IMR-90 (cell line): ENCODE data around the gene HCFC1. TPM values are rescaled to one million over a fixed set of nuclear protein-coding genes. Genes with fewer than 3 reads are reported as not detected.
A peak's percentile ranks its signal among the peaks of the same experiment; 100 is the strongest.

Experiments
- ATAC-seq: fragments of 200-7000 bp; cut with Tn5 transposase; 2 replicates; pipeline ENCODE4 v1.9.1; 2020; ENCODE audit warnings: low read depth, mild to moderate bottlenecking, moderate library complexity
- BruUV-seq: library from RNA; stranded (reverse); fragments of 400-500 nt; replicated peaks from 2 replicates; lab custom pipeline; 2021; lab: Mats Ljungman, UMichigan
- CTCF ChIA-PET: fragments of 300-600 bp; formaldehyde crosslinking; extraction: SDS; loops from one replicate; lab custom pipeline; 2021; ENCODE audit warnings: antibody characterized with exemption; lab: Yijun Ruan, JAX
- POLR2A ChIA-PET: fragments of 300-600 bp; sonication (Branson Sonifier 250); formaldehyde crosslinking; loops from one replicate; lab custom pipeline; 2022; ENCODE audit warnings: antibody characterized with exemption; ENCODE audit not compliant: unreplicated experiment; lab: Charles Lee
- DNase-seq: peaks from one replicate; pipeline ENCODE4 v3.0.0; 2013
- H2AFZ ChIP-seq: replicated peaks from 2 replicates; pipeline ENCODE3; 2013; ENCODE audit warnings: low read length, mild to moderate bottlenecking; ENCODE audit not compliant: poor library complexity
- H2AK5ac ChIP-seq: 2 replicates; pipeline ENCODE4 v1.6.1; 2013; ENCODE audit warnings: low read depth, low read length, inconsistent platforms
- H2AK9ac ChIP-seq: replicated peaks from 2 replicates; pipeline ENCODE3; 2013; ENCODE audit warnings: mild to moderate bottlenecking, low read depth, low read length, moderate library complexity; ENCODE audit not compliant: poor library complexity
- H2BK120ac ChIP-seq: 2 replicates; pipeline ENCODE4 v1.6.1; 2013; ENCODE audit warnings: low read depth, low read length, inconsistent platforms
- H2BK15ac ChIP-seq: 3 replicates; pipeline ENCODE4 v1.6.1; 2013; ENCODE audit warnings: low read depth, low read length, inconsistent platforms
- H2BK20ac ChIP-seq: 2 replicates; pipeline ENCODE4 v1.6.1; 2013; ENCODE audit warnings: low read depth, mild to moderate bottlenecking, inconsistent platforms, low read length, moderate library complexity
- H2BK5ac ChIP-seq: 2 replicates; pipeline ENCODE4 v1.6.1; 2013; ENCODE audit warnings: mild to moderate bottlenecking, low read depth, low read length, inconsistent platforms; ENCODE audit not compliant: poor library complexity, severe bottlenecking
- H3K14ac ChIP-seq: replicated peaks from 2 replicates; pipeline ENCODE4 v1.6.1; 2013; ENCODE audit warnings: low read depth, low read length, inconsistent platforms
- H3K18ac ChIP-seq: 2 replicates; pipeline ENCODE4 v1.6.1; 2013; ENCODE audit warnings: low read depth, low read length, control low read depth
- H3K23ac ChIP-seq: 2 replicates; pipeline ENCODE4 v1.6.1; 2013; ENCODE audit warnings: low read depth, low read length, inconsistent platforms
- H3K27ac ChIP-seq: 2 replicates; pipeline ENCODE4 v1.5.1; 2013; ENCODE audit warnings: mild to moderate bottlenecking, control low read depth, low read length; ENCODE audit not compliant: insufficient read depth
- H3K27me3 ChIP-seq: 2 replicates; pipeline ENCODE4 v1.6.1; 2013; ENCODE audit warnings: low read length; ENCODE audit not compliant: control insufficient read depth, insufficient read depth
- H3K36me3 ChIP-seq: 2 replicates; pipeline ENCODE4 v1.6.1; 2013; ENCODE audit warnings: low read length, mixed read lengths; ENCODE audit not compliant: control insufficient read depth, insufficient read depth
- H3K4ac ChIP-seq: 2 replicates; pipeline ENCODE4 v1.6.1; 2013; ENCODE audit warnings: low read depth, low read length, inconsistent platforms
- H3K4me1 ChIP-seq: 2 replicates; pipeline ENCODE4 v1.6.1; 2013; ENCODE audit warnings: low read length, mixed read lengths; ENCODE audit not compliant: control insufficient read depth, insufficient read depth
- H3K4me2 ChIP-seq: 2 replicates; pipeline ENCODE4 v1.6.1; 2013; ENCODE audit warnings: low read depth, mild to moderate bottlenecking, control low read depth, low read length, moderate library complexity
- H3K4me3 ChIP-seq: 2 replicates; pipeline ENCODE4 v1.5.1; 2013; ENCODE audit warnings: low read depth, mild to moderate bottlenecking, control low read depth, low read length, moderate library complexity; ENCODE audit not compliant: insufficient read depth
- H3K56ac ChIP-seq: 2 replicates; pipeline ENCODE4 v1.6.1; 2013; ENCODE audit warnings: low read length, inconsistent platforms; ENCODE audit not compliant: insufficient read depth; ENCODE audit errors: extremely low read depth
- H3K79me1 ChIP-seq, 2 experiments: 2 replicates each; pipeline ENCODE4 v1.6.1; 2013; ENCODE audit warnings: low read length in 2 of 2, inconsistent platforms in 1 of 2, low read depth in 1 of 2
- H3K9ac ChIP-seq: 2 replicates; pipeline ENCODE4 v1.6.1; 2013; ENCODE audit warnings: low read depth, low read length, control low read depth
- H3K9me1 ChIP-seq: 2 replicates; pipeline ENCODE4 v1.6.1; 2013; ENCODE audit warnings: low read length, inconsistent platforms; ENCODE audit not compliant: insufficient read depth
- H3K9me3 ChIP-seq: 2 replicates; pipeline ENCODE4 v1.6.1; 2013; ENCODE audit warnings: low read length; ENCODE audit not compliant: control insufficient read depth, insufficient read depth
- H4K20me1 ChIP-seq: 2 replicates; pipeline ENCODE4 v1.6.1; 2013; ENCODE audit warnings: low read length, inconsistent platforms; ENCODE audit not compliant: insufficient read depth
- H4K5ac ChIP-seq: 2 replicates; pipeline ENCODE4 v1.6.1; 2013; ENCODE audit warnings: mild to moderate bottlenecking, low read depth, low read length, control low read depth
- H4K8ac ChIP-seq, 2 experiments: 2 replicates each; pipeline ENCODE4 v1.6.1; 2013; ENCODE audit warnings: low read depth in 2 of 2, low read length in 2 of 2, control low read depth in 1 of 2, inconsistent platforms in 1 of 2
- H4K91ac ChIP-seq: 2 replicates; pipeline ENCODE4 v1.6.1; 2013; ENCODE audit warnings: low read depth, low read length, inconsistent platforms; ENCODE audit not compliant: insufficient read depth
- BHLHE40 ChIP-seq: fragments of 150-350 bp; IDR thresholded peaks from 2 replicates; pipeline ENCODE4 v1.6.1; 2016; ENCODE audit warnings: mild to moderate bottlenecking, low read depth, low read length
- CEBPB ChIP-seq: IDR thresholded peaks from 2 replicates; pipeline ENCODE4 v1.6.1; 2012; ENCODE audit warnings: low read depth, low read length, improper control_type of control experiment
- CHD1 ChIP-seq: IDR thresholded peaks from 2 replicates; pipeline ENCODE4 v1.6.1; 2012; ENCODE audit warnings: low read depth, low read length, improper control_type of control experiment
- CTCF ChIP-seq: conservative IDR thresholded peaks from 2 replicates; pipeline ENCODE4 v1.5.1; 2012; ENCODE audit warnings: mild to moderate bottlenecking, low read depth, low read length, improper control_type of control experiment
- ELK1 ChIP-seq: fragments of 150-350 bp; IDR thresholded peaks from 2 replicates; pipeline ENCODE4 v1.6.1; 2016; ENCODE audit warnings: low read depth, mild to moderate bottlenecking, low read length, moderate library complexity, borderline replicate concordance
- FOS ChIP-seq: fragments of 150-350 bp; IDR thresholded peaks from 2 replicates; pipeline ENCODE4 v1.6.1; 2016; ENCODE audit warnings: low read depth, low read length
- MAFK ChIP-seq: IDR thresholded peaks from 2 replicates; pipeline ENCODE4 v1.6.1; 2012; ENCODE audit warnings: low read depth, low read length, improper control_type of control experiment
- MAZ ChIP-seq: IDR thresholded peaks from 2 replicates; pipeline ENCODE4 v1.6.1; 2012; ENCODE audit warnings: low read depth, mild to moderate bottlenecking, low read length, improper control_type of control experiment, moderate library complexity, borderline replicate concordance
- NFE2L2 ChIP-seq: fragments of 150-350 bp; IDR thresholded peaks from 2 replicates; pipeline ENCODE4 v1.6.1; 2016; ENCODE audit warnings: low read depth, mild to moderate bottlenecking, low read length
- POLR2A ChIP-seq: IDR thresholded peaks from 2 replicates; pipeline ENCODE4 v1.6.1; 2012; ENCODE audit warnings: mild to moderate bottlenecking, low read depth, low read length
- RAD21 ChIP-seq: IDR thresholded peaks from 2 replicates; pipeline ENCODE4 v1.6.1; 2012; ENCODE audit warnings: low read length, improper control_type of control experiment
- RCOR1 ChIP-seq: IDR thresholded peaks from 2 replicates; pipeline ENCODE4 v1.6.1; 2012; ENCODE audit warnings: mild to moderate bottlenecking, low read length, improper control_type of control experiment; ENCODE audit not compliant: insufficient replicate concordance
- SMC3 ChIP-seq: fragments of 150-350 bp; IDR thresholded peaks from 2 replicates; pipeline ENCODE4 v1.6.1; 2016; ENCODE audit warnings: low read depth, mild to moderate bottlenecking, antibody characterized with exemption, low read length, moderate library complexity
- USF2 ChIP-seq: fragments of 150-350 bp; IDR thresholded peaks from 2 replicates; pipeline ENCODE4 v1.6.1; 2017; ENCODE audit warnings: mild to moderate bottlenecking, antibody characterized with exemption, low read length, low read depth
- WGBS, 2 experiments: methylation state at CpG; one replicate each; pipeline versions ENCODE4 v1.1.5 to v1.1.7; 2013; ENCODE audit warnings: missing lambda C conversion rate in 2 of 2; ENCODE audit not compliant: insufficient read length in 1 of 2; ENCODE audit errors: extremely low coverage in 2 of 2; 5-methylcytosine and 5-hydroxymethylcytosine counted together
- dilution Hi-C: fragments of 300-500 bp; cut with HindIII; formaldehyde crosslinking; loops from one replicate; pipeline ENCODE4 v1.14.3; 2018; ENCODE audit warnings: low sequenced_read_pairs; ENCODE audit not compliant: unreplicated experiment
- in situ Hi-C: fragments of 300-500 bp; cut with MboI; formaldehyde crosslinking; loops from 3 replicates; pipeline ENCODE4 v1.14.3; 2019; ENCODE audit warnings: low sequenced_read_pairs, inconsistent platforms, mixed read lengths
- intact Hi-C: fragments of 100-400 bp; cut with micrococcal nuclease; formaldehyde crosslinking; loops from 2 replicates; pipeline ENCODE4 v1.10.0; 2022
- polyA plus RNA-seq, 3 experiments: library from polyadenylated mRNA; depleted of rRNA; stranded (reverse); fragments of >200 nt; gene quantifications; 2 replicates each; pipeline ENCODE4 v1.2.3, GENCODE V29; 2012; ENCODE audit warnings: low replicate concordance in 1 of 3
- total RNA-seq: library from RNA; depleted of rRNA; stranded (reverse); fragments of >200 nt; gene quantifications from 2 replicates; pipeline ENCODE4 v1.2.3, GENCODE V29; 2012

The HCFC1 gene
- total and polyA plus RNA-seq, 2 of the 4 experiments (the other 2 are of a cell fraction), result 3.2 to 17.6 TPM

- H2AFZ ChIP-seq, result peak overlapping the region; percentile 14
- ATAC-seq (no peak), DNase-seq (no peak)
- H3K56ac ChIP-seq, result no peak overlapping the region
- H2BK20ac ChIP-seq, result no peak overlapping the region
- peaks cover under 1% of the 10 kb centered on the region; the same call in 1 of the 2 replicates for H3K36me3 ChIP-seq
- in situ Hi-C loops (loop anchor here (10.0 kb wide), 1 partner anchor 205 kb away; the partner anchor contains the start of gene PLXNB3), dilution Hi-C loops (no loop called here), intact Hi-C loops (no loop called here)
- WGBS, 2 experiments, result 33% methylated on average over 8 of the region's 25 CpGs; no CpG with 5 or more reads in 1 of the 2 experiments
- peak overlapping the region; percentile 93 for H3K9ac ChIP-seq
- H3K9me3 ChIP-seq, result no peaks in the 10 kb centered on the region
- H3K4me3 ChIP-seq, result peak overlapping the region; percentile 96
- CTCF ChIA-PET, result no interaction called here
- H4K5ac ChIP-seq, result no peak overlapping the region
- H3K4ac ChIP-seq, result peak overlapping the region; percentile 3; the same call in 1 of the 2 replicates
- peak overlapping the region; percentile 81 for H3K4me2 ChIP-seq
- H2BK5ac ChIP-seq, result peak overlapping the region; percentile 60
- H3K9me1 ChIP-seq, result peaks cover 12% of the 10 kb centered on the region; the same call in 1 of the 2 replicates
- H3K18ac ChIP-seq, result no peak overlapping the region
- no peak overlapping the region; the same call in none of the 2 replicates for H2AK5ac ChIP-seq
- peak overlapping the region; percentile 81 for H2AK9ac ChIP-seq
- peak overlapping the region; percentile 65 for H3K23ac ChIP-seq
- BruUV-seq, result no TSS peak
- peaks cover 8 to 27% of the 10 kb centered on the region in 2 experiments; a peak in 2 of 4 replicates for H3K79me1 ChIP-seq
- H4K8ac ChIP-seq, result no peak overlapping the region
- POLR2A ChIA-PET, result no interaction called here
- peak overlapping the region; percentile 60; the same call in 1 of the 2 replicates for H4K91ac ChIP-seq
- peaks cover 22% of the 10 kb centered on the region for H3K4me1 ChIP-seq
- H3K27ac ChIP-seq, result peak overlapping the region; percentile 100
- H2BK120ac ChIP-seq, result no peak overlapping the region
- H3K27me3 ChIP-seq, result no peaks in the 10 kb centered on the region
- no peak overlapping the region for H2BK15ac ChIP-seq
- H3K14ac ChIP-seq, result peak overlapping the region; percentile 31; the same call in 1 of the 2 replicates
- H4K20me1 ChIP-seq, result peaks cover 65% of the 10 kb centered on the region
- TF ChIP-seq SMC3 (no peak), CHD1 (no peak), MAFK (no peak), FOS (no peak), ELK1 (no peak), RAD21 (no peak), BHLHE40 (no peak), CTCF (no peak), RCOR1 (no peak), USF2 (no peak), NFE2L2 (no peak), POLR2A (no peak), CEBPB (no peak), MAZ (no peak)
Observed at GRCh38 chrX:153969125-153969903, 2.3 kb downstream of the HCFC1 start.
